RWPE2 (cell line): ENCODE results near the gene FMO2.
"Not testable (repeated sequence)": the region's sequence is repeated elsewhere in the genome, so short reads cannot be mapped to it uniquely, and the experiment has no call there.

Experiments used
- ATAC-seq: fragments of 200-7000 bp; cut with Tn5 transposase; 3 replicates; pipeline ENCODE4 v1.9.1; 2021; ENCODE audit warnings: low read depth
- DNase-seq: peaks from one replicate; pipeline ENCODE4 v3.0.0-alpha.2; 2020; ENCODE audit warnings: low spot score
- H3K27ac ChIP-seq: fragments of 450-650 bp; 2 replicates; pipeline ENCODE4 v1.5.1; 2017; ENCODE audit warnings: mild to moderate bottlenecking; ENCODE audit not compliant: poor library complexity, severe bottlenecking
- H3K27me3 ChIP-seq: fragments of 250-450 bp; sonication (Bioruptor Pico); 2 replicates; pipeline ENCODE4 v1.5.1; 2021; ENCODE audit warnings: mild to moderate bottlenecking, moderate library complexity; ENCODE audit not compliant: insufficient read depth, poor library complexity, severe bottlenecking
- H3K36me3 ChIP-seq: fragments of 250-450 bp; sonication (Bioruptor Pico); 2 replicates; pipeline ENCODE4 v1.5.1; 2020; ENCODE audit warnings: low read depth, mild to moderate bottlenecking, moderate library complexity
- H3K4me1 ChIP-seq: fragments of 250-450 bp; sonication (Bioruptor Pico); 2 replicates; pipeline ENCODE4 v1.5.1; 2021; ENCODE audit warnings: mild to moderate bottlenecking, moderate library complexity; ENCODE audit not compliant: insufficient read depth, poor library complexity, severe bottlenecking
- H3K4me3 ChIP-seq: fragments of 250-450 bp; sonication (Bioruptor Pico); 2 replicates; pipeline ENCODE4 v1.5.1; 2021; ENCODE audit warnings: mild to moderate bottlenecking, moderate library complexity; ENCODE audit not compliant: severe bottlenecking
- H3K9me3 ChIP-seq: fragments of 250-450 bp; sonication (Bioruptor Pico); 2 replicates; pipeline ENCODE4 v1.5.1; 2021; ENCODE audit warnings: mild to moderate bottlenecking, moderate library complexity; ENCODE audit not compliant: severe bottlenecking
- TF ChIP-seq, protein P1 (sequence below): fragments of 450-650 bp; IDR thresholded peaks from one replicate; pipeline ENCODE4 v1.5.1; 2017; ENCODE audit warnings: mild to moderate bottlenecking, moderate library complexity; ENCODE audit not compliant: poor library complexity, severe bottlenecking

FMO2 gene

DNA sequence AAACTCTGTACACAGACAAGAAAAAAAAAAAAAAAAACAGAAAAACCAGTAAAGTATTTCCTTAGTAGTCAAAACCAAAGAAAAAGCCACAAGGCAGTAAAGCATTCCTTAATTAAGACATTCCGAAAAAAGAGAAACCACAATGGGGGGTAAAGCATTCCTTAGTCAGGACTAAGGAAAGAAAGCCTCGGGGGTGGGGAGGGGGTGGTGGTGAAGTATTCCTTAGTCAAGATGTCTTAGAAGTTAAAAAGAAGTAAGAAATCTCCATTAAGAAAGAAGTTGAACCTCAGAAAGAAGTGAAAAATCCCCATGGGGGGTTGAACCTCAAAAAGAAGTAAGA, 35.0 kb downstream of the FMO2 start:
- Histone ChIP-seq H3K27me3 (no peaks in the 10 kb centered on the region), H3K4me3 (no peak overlapping the region), H3K27ac (no peak overlapping the region), H3K9me3 (no peaks in the 10 kb centered on the region), H3K4me1 (peaks cover 4% of the 10 kb centered on the region), H3K36me3 (no peaks in the 10 kb centered on the region)
- no peak for DNase-seq
- peak; percentile 50; the same call in 1 of the 3 replicates for ATAC-seq
- TF ChIP-seq, protein P1, sequence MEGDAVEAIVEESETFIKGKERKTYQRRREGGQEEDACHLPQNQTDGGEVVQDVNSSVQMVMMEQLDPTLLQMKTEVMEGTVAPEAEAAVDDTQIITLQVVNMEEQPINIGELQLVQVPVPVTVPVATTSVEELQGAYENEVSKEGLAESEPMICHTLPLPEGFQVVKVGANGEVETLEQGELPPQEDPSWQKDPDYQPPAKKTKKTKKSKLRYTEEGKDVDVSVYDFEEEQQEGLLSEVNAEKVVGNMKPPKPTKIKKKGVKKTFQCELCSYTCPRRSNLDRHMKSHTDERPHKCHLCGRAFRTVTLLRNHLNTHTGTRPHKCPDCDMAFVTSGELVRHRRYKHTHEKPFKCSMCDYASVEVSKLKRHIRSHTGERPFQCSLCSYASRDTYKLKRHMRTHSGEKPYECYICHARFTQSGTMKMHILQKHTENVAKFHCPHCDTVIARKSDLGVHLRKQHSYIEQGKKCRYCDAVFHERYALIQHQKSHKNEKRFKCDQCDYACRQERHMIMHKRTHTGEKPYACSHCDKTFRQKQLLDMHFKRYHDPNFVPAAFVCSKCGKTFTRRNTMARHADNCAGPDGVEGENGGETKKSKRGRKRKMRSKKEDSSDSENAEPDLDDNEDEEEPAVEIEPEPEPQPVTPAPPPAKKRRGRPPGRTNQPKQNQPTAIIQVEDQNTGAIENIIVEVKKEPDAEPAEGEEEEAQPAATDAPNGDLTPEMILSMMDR, result no peak

DNA sequence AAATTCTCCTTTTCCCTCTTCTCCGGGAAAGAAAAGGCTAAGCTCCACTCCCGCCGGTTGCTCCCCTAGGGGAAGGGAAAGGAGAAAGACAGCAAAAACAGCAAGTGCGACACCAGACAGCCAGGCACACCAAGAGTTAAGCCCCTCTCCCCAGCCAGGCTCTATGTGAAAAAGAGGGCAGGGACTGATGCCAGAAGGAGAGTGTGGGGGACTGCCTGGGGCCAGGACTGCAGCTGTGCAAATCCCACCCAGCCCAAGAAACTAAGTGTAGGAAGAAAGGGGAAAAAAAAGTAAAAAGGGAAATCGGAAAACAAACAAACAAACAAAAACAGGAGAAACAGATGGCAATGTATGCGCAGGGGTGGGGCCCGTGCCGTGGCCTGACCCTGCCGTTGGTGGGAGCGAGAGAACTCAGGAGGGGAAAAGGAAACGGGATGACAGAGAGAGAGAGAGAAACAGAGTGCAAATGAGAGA, 35.5 kb downstream of the FMO2 start:
- no peak for DNase-seq
- TF ChIP-seq, protein P1, result no peak
- Histone ChIP-seq H3K27me3 (no peaks in the 10 kb centered on the region), H3K27ac (no peak overlapping the region), H3K9me3 (no peaks in the 10 kb centered on the region), H3K36me3 (no peaks in the 10 kb centered on the region), H3K4me3 (no peak overlapping the region), H3K4me1 (peaks cover 4% of the 10 kb centered on the region)
- no peak for ATAC-seq

DNA sequence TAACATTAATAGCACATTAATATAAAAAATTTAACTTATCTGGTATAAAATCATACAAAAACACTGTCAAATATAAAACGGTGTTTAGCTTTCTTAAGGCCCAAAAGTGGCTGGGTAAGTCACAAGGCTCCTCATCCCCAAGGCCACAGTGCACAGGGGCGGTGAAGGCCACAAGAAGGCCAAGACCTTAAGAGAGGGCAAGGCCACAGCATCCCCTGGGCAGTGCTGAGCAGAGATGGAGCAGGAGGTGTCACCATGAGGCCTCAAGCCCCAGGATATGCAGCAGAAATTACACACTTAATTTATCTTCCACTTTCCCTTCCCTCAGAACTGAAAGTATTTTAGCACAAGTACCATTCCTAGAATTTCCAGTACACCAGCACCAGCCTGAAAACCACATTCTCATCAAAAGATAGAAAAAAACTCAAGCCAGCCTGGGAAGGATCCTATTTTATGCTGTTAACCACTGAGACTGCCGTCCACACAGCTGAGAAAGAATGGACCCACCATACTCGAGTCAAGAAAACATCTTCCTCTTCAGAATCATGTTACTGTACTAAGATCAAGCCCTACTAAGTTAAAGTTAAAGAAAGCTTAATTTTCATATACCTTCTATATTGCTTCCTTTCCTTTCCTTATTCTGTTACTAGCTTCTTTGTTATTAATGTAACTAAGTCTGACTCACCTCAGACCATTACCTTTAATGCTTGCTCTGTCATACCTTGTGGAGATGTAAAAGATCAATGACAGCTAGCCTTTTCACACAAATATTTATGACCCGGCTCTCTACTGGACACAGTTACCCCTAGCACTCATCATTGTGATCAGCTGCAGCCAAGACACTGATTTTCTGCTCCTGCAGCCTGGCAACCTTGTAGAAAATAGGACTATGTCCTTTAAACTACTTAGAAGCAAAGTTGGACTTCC, 36.8 kb downstream of the FMO2 start:
- Histone ChIP-seq H3K36me3 (no peaks in the 10 kb centered on the region), H3K4me1 (peaks cover 4% of the 10 kb centered on the region), H3K27ac (peak overlapping the region; percentile 11), H3K27me3 (no peaks in the 10 kb centered on the region), H3K4me3 (no peak overlapping the region), H3K9me3 (no peaks in the 10 kb centered on the region)
- DNase-seq (no peak), ATAC-seq (0 out of 3 replicates have a peak, but pooled peaks have one; percentile 33)
- TF ChIP-seq, protein P1, result no peak

GRCh38 chr1:171222936-171223335, 37.8 kb downstream of the FMO2 start:
- Histone ChIP-seq H3K36me3 (no peaks in the 10 kb centered on the region), H3K27ac (no peak overlapping the region), H3K27me3 (no peaks in the 10 kb centered on the region), H3K4me1 (peaks cover 4% of the 10 kb centered on the region), H3K4me3 (no peak overlapping the region), H3K9me3 (no peaks in the 10 kb centered on the region)
- TF ChIP-seq, protein P1, result no peak
- ATAC-seq (no peak), DNase-seq (no peak)

DNA sequence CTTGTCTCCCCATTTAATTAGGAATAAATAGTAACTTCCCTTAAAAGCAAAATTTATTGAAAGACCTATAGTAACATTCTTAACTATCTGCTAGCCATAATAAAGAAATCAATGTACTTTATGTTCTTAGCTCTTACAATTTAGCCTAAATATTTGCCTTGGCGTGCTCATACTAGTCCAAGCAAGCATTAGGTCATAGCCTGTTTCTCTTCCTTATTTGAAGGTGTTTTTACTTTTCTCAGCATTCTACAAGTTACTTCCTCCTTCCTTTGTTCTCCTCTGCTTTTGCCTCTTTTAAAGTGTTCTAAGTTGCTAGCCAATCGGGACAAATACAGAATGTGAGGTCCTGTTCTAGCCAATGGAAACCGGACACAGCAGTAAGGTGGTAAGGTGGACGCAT, 39.2 kb downstream of the FMO2 start:
- not testable (repeated sequence) for H3K27me3 ChIP-seq, H3K27ac ChIP-seq, H3K4me3 ChIP-seq, DNase-seq, H3K36me3 ChIP-seq, H3K4me1 ChIP-seq, H3K9me3 ChIP-seq, ATAC-seq
